H1 (cell line): Measurements from ENCODE around the gene CFP. TPM values are rescaled to one million over a fixed set of nuclear protein-coding genes. Genes with fewer than 3 reads are reported as not detected.
"Not testable (repeated sequence)": the region's sequence is repeated elsewhere in the genome, so short reads cannot be mapped to it uniquely, and the experiment has no call there.

ENCODE experiments used
- CTCF ChIA-PET: fragments of 300-600 bp; sonication (Branson Sonifier 250); formaldehyde crosslinking; loops from one replicate; lab custom pipeline; 2021; ENCODE audit not compliant: partially characterized antibody; lab: Charles Lee
- POLR2A ChIA-PET: fragments of 300-600 bp; sonication (Branson Sonifier 250); formaldehyde crosslinking; loops from one replicate; lab custom pipeline; 2021; ENCODE audit warnings: inconsistent platforms; ENCODE audit not compliant: partially characterized antibody; lab: Charles Lee
- DNase-seq, 2 experiments: peaks; one replicate each; pipeline versions ENCODE4 v3.0.0 to v3.0.0-alpha.2; 2010 to 2022; ENCODE audit warnings: low spot score in 2 of 2, low read depth in 1 of 2, mixed read lengths in 1 of 2
- FAIRE-seq: peaks from 2 replicates; lab custom pipeline; 2011; peaks lifted over from hg19 to GRCh38; lab: Jason Lieb, UNC
- H2AFZ ChIP-seq: 2 replicates; pipeline ENCODE4 v1.8.1; 2012; ENCODE audit warnings: low read length, inconsistent platforms
- H2AK5ac ChIP-seq: 2 replicates; pipeline ENCODE4 v1.6.1; 2013; ENCODE audit warnings: low read depth, low read length
- H2BK120ac ChIP-seq: replicated peaks from 2 replicates; pipeline ENCODE3; 2013; ENCODE audit warnings: low read depth, low read length, inconsistent platforms
- H2BK12ac ChIP-seq: 2 replicates; pipeline ENCODE4 v1.6.1; 2013; ENCODE audit warnings: low read depth, low read length
- H2BK15ac ChIP-seq: 2 replicates; pipeline ENCODE4 v1.6.1; 2013; ENCODE audit warnings: low read length
- H2BK20ac ChIP-seq: 2 replicates; pipeline ENCODE4 v1.6.1; 2013; ENCODE audit warnings: low read length
- H2BK5ac ChIP-seq: 2 replicates; pipeline ENCODE4 v1.6.1; 2013; ENCODE audit warnings: low read depth, low read length
- H3K14ac ChIP-seq: 2 replicates; pipeline ENCODE4 v1.6.1; 2013; ENCODE audit warnings: inconsistent platforms; ENCODE audit not compliant: insufficient read length
- H3K18ac ChIP-seq: 2 replicates; pipeline ENCODE4 v1.6.1; 2013; ENCODE audit warnings: low read length; ENCODE audit errors: extremely low read depth
- H3K23ac ChIP-seq: 2 replicates; pipeline ENCODE4 v1.6.1; 2013; ENCODE audit warnings: inconsistent platforms; ENCODE audit not compliant: insufficient read length
- H3K23me2 ChIP-seq: 2 replicates; pipeline ENCODE4 v1.6.1; 2013; ENCODE audit warnings: low read depth, low read length
- H3K27ac ChIP-seq: 2 replicates; pipeline ENCODE4 v1.6.1; 2011; ENCODE audit warnings: low read depth, low read length, inconsistent platforms
- H3K27me3 ChIP-seq, 4 experiments: replicated peaks in 1 of 4; 1 replicate in 1 of 4; 2 replicates in 3 of 4; pipeline versions ENCODE4 v1.6.1 to v1.8.1; 2011 to 2013; ENCODE audit warnings: low read length in 3 of 4, mild to moderate bottlenecking in 3 of 4, inconsistent platforms in 2 of 4, mixed read lengths in 2 of 4, moderate library complexity in 1 of 4; ENCODE audit not compliant: control insufficient read depth in 3 of 4, insufficient read depth in 3 of 4; ENCODE audit errors: extremely low read depth in 1 of 4
- H3K36me3 ChIP-seq, 4 experiments: 2 replicates each; pipeline versions ENCODE4 v1.6.1 to v1.8.1; 2011 to 2013; ENCODE audit warnings: mild to moderate bottlenecking in 4 of 4, low read length in 3 of 4, moderate library complexity in 2 of 4, control low read depth in 1 of 4, inconsistent platforms in 1 of 4; ENCODE audit not compliant: insufficient read depth in 4 of 4, control insufficient read depth in 2 of 4
- H3K4ac ChIP-seq: replicated peaks from 2 replicates; pipeline ENCODE3; 2013; ENCODE audit warnings: low read length, low read depth, mixed read lengths, inconsistent platforms; ENCODE audit not compliant: insufficient read length
- H3K4me1 ChIP-seq, 4 experiments: replicated peaks in 1 of 4; 1 replicate in 1 of 4; 2 replicates in 3 of 4; pipeline versions ENCODE4 v1.6.1 to v1.8.1; 2011 to 2013; ENCODE audit warnings: low read length in 3 of 4, inconsistent platforms in 2 of 4, mixed read lengths in 1 of 4; ENCODE audit not compliant: insufficient read depth in 4 of 4, control insufficient read depth in 3 of 4
- H3K4me2 ChIP-seq, 2 experiments: 2 replicates each; pipeline versions ENCODE4 v1.6.1 to v1.8.1; 2011 to 2013; ENCODE audit warnings: low read depth in 2 of 2, low read length in 2 of 2, control low read depth in 1 of 2, inconsistent platforms in 1 of 2, mild to moderate bottlenecking in 1 of 2; ENCODE audit not compliant: insufficient read depth in 1 of 2
- H3K4me3 ChIP-seq, 4 experiments: fragments of 200-600, 300-600 bp in 1 of 4; sonication (generic), shearing (Covaris generic), sonication (Bioruptor Twin) in 1 of 4; 2 replicates each; pipeline versions ENCODE4 v1.5.1 to v1.8.1; 2011 to 2016; ENCODE audit warnings: low read length in 4 of 4, low read depth in 3 of 4, control low read depth in 2 of 4, inconsistent platforms in 2 of 4, mild to moderate bottlenecking in 2 of 4, mixed read lengths in 1 of 4, moderate library complexity in 1 of 4; ENCODE audit not compliant: insufficient read depth in 2 of 4; ENCODE audit errors: extremely low read depth in 1 of 4
- H3K56ac ChIP-seq: replicated peaks from 2 replicates; pipeline ENCODE3; 2013; ENCODE audit warnings: low read depth, mild to moderate bottlenecking, mixed read lengths, low read length, inconsistent platforms; ENCODE audit not compliant: insufficient read length
- H3K79me1 ChIP-seq: 2 replicates; pipeline ENCODE4 v1.6.1; 2013; ENCODE audit warnings: low read depth, low read length, control low read depth
- H3K79me2 ChIP-seq, 2 experiments: 2 replicates each; pipeline versions ENCODE4 v1.6.1 to v1.8.1; 2012 to 2013; ENCODE audit warnings: low read length in 2 of 2, mild to moderate bottlenecking in 2 of 2, inconsistent platforms in 1 of 2; ENCODE audit not compliant: insufficient read depth in 2 of 2, control insufficient read depth in 1 of 2
- H3K9ac ChIP-seq, 4 experiments: replicated peaks in 1 of 4; 1 replicate in 1 of 4; 2 replicates in 3 of 4; pipeline versions ENCODE4 v1.6.1 to v1.8.1; 2011 to 2013; ENCODE audit warnings: low read depth in 3 of 4, low read length in 3 of 4, control low read depth in 2 of 4, mild to moderate bottlenecking in 2 of 4, moderate library complexity in 2 of 4, inconsistent platforms in 1 of 4; ENCODE audit errors: extremely low read depth in 1 of 4
- H3K9me3 ChIP-seq, 2 experiments: 2 replicates each; pipeline versions ENCODE4 v1.6.1 to v1.8.1; 2012 to 2013; ENCODE audit warnings: mild to moderate bottlenecking in 2 of 2, moderate library complexity in 2 of 2, control low read depth in 1 of 2, inconsistent platforms in 1 of 2, low read depth in 1 of 2, low read length in 1 of 2, mixed read lengths in 1 of 2; ENCODE audit not compliant: insufficient read depth in 2 of 2
- H4K20me1 ChIP-seq, 2 experiments: replicated peaks in 1 of 2; 2 replicates each; pipeline versions ENCODE3 to v1.8.1; 2011 to 2013; ENCODE audit warnings: inconsistent platforms in 2 of 2, low read length in 2 of 2, mild to moderate bottlenecking in 1 of 2; ENCODE audit not compliant: insufficient read depth in 2 of 2, control insufficient read depth in 1 of 2
- H4K5ac ChIP-seq: 2 replicates; pipeline ENCODE4 v1.6.1; 2013; ENCODE audit warnings: low read length, low read depth, mixed read lengths, inconsistent platforms; ENCODE audit not compliant: insufficient read length
- H4K8ac ChIP-seq: 2 replicates; pipeline ENCODE4 v1.8.0; 2013; ENCODE audit warnings: mild to moderate bottlenecking, moderate library complexity, low read length, inconsistent platforms; ENCODE audit not compliant: insufficient read depth; ENCODE audit errors: extremely low read depth
- H4K91ac ChIP-seq: replicated peaks from 2 replicates; pipeline ENCODE3; 2013; ENCODE audit warnings: low read length, mixed read lengths, inconsistent platforms; ENCODE audit not compliant: insufficient read length
- WGBS, 2 experiments: shearing (Covaris generic) in 1 of 2; methylation state at CpG; one replicate each; pipeline versions ENCODE4 v1.1.6 to v1.1.7; 2013 to 2015; ENCODE audit warnings: low lambda C conversion rate in 2 of 2, mixed read lengths in 2 of 2, inconsistent platforms in 1 of 2, low coverage in 1 of 2, missing lambda C conversion rate in 1 of 2; ENCODE audit not compliant: insufficient replicate concordance in 2 of 2, insufficient coverage in 1 of 2, insufficient read length in 1 of 2; ENCODE audit errors: extremely low coverage in 1 of 2, missing lambda C conversion rate in 1 of 2; 5-methylcytosine and 5-hydroxymethylcytosine counted together
- polyA plus RNA-seq, 7 experiments: library from polyadenylated mRNA; depleted of rRNA in 3 of 7; stranded (reverse) in 5 of 7; unstranded in 2 of 7; fragments of >200 nt in 5 of 7; fragments of 200-250 nt in 2 of 7; gene quantifications; 1 replicate in 5 of 7; 2 replicates in 1 of 7; 4 replicates in 1 of 7; pipeline versions ENCODE4 v1.2.1 to v1.2.3, GENCODE V29; 2011 to 2013; ENCODE audit warnings: missing spikeins in 2 of 7, mixed read lengths in 2 of 7
- total RNA-seq: library from RNA; stranded (reverse); fragmentation: NEBNext Ultra II Directional; extraction: Animal tissue kit (Norgen Biotek cat#: 25700); gene quantifications from 2 replicates; pipeline ENCODE4 v1.2.1, GENCODE V29; 2021

The CFP gene
- total and polyA plus RNA-seq, 2 of the 8 experiments (the other 6 are each of a cell fraction or from before 2014, with no cell fraction given), result 0.76 to 2.2 TPM

DNA sequence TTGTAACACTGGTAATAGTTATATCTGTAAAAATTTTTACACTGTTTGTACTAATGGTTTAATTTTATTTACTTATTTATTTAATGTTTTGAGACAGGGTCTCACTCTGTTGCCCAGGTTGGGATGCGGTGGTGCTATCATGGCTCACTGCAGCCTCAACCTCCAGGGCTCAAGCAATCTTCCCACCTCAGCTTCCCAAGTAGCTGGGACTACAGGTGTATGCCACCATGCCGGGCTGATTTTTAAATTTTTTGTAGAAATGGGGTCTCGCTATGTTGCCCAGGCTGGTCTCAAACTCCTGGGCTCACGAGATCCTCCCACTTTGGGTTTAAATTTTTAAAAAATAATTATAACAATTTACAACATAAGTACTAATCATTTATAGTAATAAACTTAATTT is 26.6 kb downstream of the CFP start:
- H3K79me1 ChIP-seq, H2AFZ ChIP-seq, H2BK15ac ChIP-seq, H2AK5ac ChIP-seq, H3K23ac ChIP-seq, H3K18ac ChIP-seq, H3K4ac ChIP-seq, H2BK120ac ChIP-seq, H4K8ac ChIP-seq, H3K4me2 ChIP-seq, H3K27me3 ChIP-seq, H3K9ac ChIP-seq, CTCF ChIA-PET, H3K9me3 ChIP-seq, H3K27ac ChIP-seq, H3K14ac ChIP-seq, H2BK5ac ChIP-seq, H4K20me1 ChIP-seq, H4K91ac ChIP-seq, H3K36me3 ChIP-seq, H3K79me2 ChIP-seq, H3K56ac ChIP-seq, H3K4me1 ChIP-seq, H4K5ac ChIP-seq, H3K23me2 ChIP-seq, H2BK12ac ChIP-seq, DNase-seq, H2BK20ac ChIP-seq, POLR2A ChIA-PET, H3K4me3 ChIP-seq, FAIRE-seq: not testable (repeated sequence)
- WGBS, 2 experiments, result 98% methylated on average over 4 of the region's 4 CpGs; no CpG with 5 or more reads in 1 of the 2 experiments
